ENCODE measurements around the gene EMP2.

- TF ChIP-seq, protein P1, sequence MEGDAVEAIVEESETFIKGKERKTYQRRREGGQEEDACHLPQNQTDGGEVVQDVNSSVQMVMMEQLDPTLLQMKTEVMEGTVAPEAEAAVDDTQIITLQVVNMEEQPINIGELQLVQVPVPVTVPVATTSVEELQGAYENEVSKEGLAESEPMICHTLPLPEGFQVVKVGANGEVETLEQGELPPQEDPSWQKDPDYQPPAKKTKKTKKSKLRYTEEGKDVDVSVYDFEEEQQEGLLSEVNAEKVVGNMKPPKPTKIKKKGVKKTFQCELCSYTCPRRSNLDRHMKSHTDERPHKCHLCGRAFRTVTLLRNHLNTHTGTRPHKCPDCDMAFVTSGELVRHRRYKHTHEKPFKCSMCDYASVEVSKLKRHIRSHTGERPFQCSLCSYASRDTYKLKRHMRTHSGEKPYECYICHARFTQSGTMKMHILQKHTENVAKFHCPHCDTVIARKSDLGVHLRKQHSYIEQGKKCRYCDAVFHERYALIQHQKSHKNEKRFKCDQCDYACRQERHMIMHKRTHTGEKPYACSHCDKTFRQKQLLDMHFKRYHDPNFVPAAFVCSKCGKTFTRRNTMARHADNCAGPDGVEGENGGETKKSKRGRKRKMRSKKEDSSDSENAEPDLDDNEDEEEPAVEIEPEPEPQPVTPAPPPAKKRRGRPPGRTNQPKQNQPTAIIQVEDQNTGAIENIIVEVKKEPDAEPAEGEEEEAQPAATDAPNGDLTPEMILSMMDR (conservative IDR thresholded peaks at IDR 0.05 in 1 of 2, IDR thresholded peaks at IDR 0.05 in 1 of 2; ENCODE audit: low read depth in 1 of 2, low read length in 2 of 2), result no peak
- no peak for TF ChIP-seq EZH2 (IDR thresholded peaks at IDR 0.05; ENCODE audit: low read length, missing control alignments)
These were observed 85.9 kb downstream of the EMP2 start for GRCh38 chr16:10494343-10495030.

All from fibroblast of lung (primary cell).